Stimulated activated CD4-positive, alpha-beta T cell treated with anti-CD3 and anti-CD28 coated beads, Interleukin-2, amount 100 ng/mL, for 4 hours (primary cell): ENCODE measurements around the gene XCL2.
"Not testable (repeated sequence)": the region's sequence is repeated elsewhere in the genome, so short reads cannot be mapped to it uniquely, and the experiment has no call there.

Experiments
- DNase-seq: peaks from one replicate; pipeline ENCODE4 v3.0.0-alpha.2; 2020; ENCODE audit warnings: low read depth

The XCL2 gene

DNA sequence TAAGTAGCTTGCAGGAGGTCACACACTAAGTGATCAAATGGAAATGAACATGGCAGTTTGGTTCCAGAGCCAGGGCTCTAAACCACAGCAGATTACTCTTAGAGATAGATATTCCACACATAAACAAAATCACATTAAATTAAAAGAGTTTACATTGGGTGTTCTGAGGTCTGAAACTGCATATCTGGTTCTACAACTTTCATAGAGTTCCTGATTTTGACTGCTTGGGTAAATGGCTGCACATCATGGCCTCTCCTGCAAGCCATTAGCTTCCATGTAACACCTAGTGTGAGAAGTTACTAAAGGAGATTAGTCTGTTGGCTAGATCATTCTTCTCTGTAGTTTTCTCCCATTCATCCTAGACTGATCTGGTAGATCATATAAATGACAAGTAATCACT, 12.8 kb upstream of the XCL2 start:
- no peak for DNase-seq

- no peak for DNase-seq
Measured at GRCh38 chr1:168555508-168556046, 11.8 kb upstream of the XCL2 start.

- no peak for DNase-seq
Measured at GRCh38 chr1:168554603-168555483, 11.0 kb upstream of the XCL2 start.

DNA sequence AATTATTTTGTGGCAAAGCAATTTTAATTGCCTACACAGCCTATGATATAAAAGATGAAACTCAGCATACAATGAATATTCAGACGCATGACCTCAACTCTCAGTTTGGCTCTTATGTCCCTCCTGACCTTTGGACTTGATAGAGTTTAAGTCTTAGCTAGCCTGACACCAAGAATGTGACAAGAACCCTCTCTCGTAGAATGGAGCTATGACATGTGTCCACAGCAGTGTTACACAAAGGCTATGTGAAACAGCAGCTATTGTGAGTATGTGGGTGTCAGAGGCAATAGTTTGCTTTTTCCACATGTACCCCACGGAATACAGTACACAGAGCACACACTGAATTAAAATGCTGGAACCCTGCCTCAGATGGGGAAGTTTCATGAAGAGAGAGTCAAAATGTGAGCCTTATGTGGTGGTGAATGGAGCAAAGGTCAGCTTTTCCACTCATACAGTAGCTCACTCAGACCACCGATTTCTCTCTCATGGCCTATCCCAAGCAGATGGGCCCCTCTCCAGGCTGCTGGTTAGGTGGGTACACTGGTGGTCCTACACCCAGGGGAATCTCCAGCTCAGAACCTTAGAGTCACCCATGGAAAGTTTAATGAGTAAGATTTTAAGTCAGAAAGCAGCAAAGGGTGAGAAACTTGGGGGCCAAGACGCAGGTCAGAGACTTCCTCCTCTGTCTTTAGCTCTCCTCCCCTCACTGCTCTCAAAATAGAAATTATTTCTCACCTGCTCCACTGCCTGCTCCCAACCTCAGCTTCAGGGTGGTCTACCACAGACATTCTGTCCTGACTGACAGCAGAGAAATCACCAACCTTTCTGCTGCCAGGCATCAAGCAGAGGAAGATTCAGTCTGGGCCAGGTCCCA, 10.1 kb upstream of the XCL2 start:
- no peak for DNase-seq

DNA sequence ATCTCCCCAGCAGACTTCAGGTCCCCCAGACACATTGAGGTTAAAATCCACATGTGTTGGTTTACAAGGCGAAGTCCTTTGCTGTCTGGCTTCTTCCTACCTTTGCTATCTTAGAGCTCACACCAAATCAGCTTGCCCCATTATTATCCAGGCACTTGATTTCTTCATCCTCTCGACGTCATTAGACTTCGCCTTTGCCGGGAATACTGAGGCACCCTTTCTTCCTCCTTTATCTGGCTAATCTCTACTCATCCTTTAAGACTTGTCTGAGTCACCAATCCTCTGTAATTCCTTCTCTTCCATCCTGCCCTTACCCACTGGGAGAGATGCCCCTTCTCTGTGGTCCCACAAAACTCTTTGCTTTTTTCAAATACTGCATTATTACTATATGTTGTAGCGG, 9.2 kb upstream of the XCL2 start:
- no peak for DNase-seq

GRCh38 chr1:168551688-168552087, 7.9 kb upstream of the XCL2 start:
- DNase-seq, result no peak

GRCh38 chr1:168550971-168551370, 7.2 kb upstream of the XCL2 start:
- DNase-seq, result no peak

DNA sequence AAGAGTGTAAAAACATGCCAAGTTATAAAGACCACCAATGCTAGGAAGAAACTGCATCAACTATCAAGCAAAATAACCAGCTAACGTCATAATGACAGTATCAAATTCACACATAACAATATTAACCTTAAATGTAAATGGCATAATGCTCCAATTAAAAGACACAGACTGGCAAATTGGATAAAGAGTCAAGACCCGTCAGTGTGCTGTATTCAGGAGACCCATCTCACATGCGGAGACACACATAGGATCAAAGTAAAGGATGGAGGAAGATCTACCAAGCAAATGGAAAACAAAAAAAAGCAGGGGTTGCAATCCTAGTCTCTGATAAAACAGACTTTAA, 2.7 kb upstream of the XCL2 start:
- DNase-seq, result not testable (repeated sequence)

GRCh38 chr1:168545678-168546552, 2.1 kb upstream of the XCL2 start:
- DNase-seq, result not testable (repeated sequence)

GRCh38 chr1:168542978-168543377, 819 bp downstream of the XCL2 start:
- not testable (repeated sequence) for DNase-seq

- DNase-seq, result not testable (repeated sequence)
Measured at GRCh38 chr1:168540798-168541197, 3.0 kb downstream of the XCL2 start.

DNA sequence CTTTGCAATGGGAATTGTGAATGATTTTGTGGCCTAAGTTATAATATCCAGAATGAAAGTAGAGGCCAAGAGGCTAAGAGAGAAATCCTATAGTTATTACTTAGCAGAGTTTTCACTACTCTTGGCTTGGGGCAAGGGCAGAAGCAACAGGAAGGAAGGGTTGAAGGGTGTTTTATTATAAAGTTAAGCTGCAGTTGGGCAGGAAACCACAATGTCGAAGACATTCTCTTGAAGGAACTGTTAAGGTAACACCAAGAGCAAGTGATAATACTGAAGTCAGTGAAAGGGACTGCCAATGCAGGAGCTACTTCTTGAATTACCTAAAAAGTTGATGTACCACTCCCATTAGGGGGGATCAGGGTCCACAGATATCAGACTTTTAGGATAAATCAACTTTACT, 8.3 kb downstream of the XCL2 start:
- no peak for DNase-seq

DNA sequence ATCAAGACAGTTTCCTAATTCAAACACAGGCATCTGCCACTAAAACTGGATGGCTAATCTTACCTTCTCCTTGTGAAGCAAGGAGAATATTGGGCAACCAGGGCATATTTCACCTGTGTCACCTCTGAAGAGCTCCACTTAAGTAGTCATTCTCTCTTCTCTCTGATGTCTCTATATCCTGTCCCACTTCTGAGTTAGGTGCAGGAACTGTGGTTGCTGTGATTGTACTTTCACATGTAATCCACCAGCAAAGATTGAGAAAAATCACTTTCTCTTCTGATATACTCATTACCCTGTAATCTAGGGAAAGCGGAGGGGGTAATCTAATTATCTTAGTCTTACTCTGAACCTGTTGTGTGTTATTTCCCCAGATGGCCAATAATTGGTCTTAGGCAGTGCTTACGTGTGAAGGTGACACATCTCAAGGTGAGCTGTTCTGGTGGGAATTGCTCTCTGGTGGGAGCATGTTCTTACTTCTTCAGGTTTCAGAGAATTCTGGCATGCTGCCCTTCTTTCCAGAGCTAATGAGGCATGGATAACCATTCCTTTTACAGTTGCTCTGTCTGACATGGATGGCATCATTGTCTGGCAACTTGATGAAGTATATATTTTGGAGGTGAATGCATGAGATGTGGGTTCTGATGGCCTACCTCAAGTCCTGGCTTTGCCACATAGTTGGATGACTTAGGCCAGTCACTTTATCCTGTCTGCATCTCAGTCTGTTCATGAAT, 12.0 kb downstream of the XCL2 start:
- DNase-seq, result no peak

GRCh38 chr1:168529518-168529917, 14.3 kb downstream of the XCL2 start:
- no peak for DNase-seq

DNA sequence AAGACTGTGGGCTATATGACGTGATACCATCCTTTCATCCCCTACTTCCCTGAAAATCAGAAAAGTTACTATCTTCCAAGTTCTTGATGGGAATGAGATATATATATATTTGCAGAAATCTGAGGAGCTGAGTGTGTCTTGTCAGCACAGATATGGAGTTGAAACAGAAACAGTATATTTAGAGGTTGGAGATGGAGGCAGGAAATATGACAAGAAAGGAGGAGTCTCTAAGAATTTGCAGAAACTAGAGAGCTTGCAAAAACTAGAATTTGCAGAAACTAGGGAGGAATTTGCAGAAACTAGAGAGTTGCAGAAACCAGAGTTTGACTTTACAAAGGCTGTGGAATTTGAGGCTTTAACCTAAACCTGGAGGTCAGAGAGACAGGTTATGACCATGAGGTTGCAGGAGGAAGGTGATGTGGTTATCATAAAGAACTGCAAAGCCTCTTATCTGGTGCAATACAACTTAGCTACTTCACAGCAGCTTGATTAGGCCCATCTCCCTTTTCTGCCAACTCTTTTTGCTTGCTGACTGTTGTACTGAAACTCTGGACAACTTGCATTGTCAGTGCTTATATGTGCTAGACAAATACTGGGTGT, 22.3 kb downstream of the XCL2 start:
- DNase-seq, result no peak

GRCh38 chr1:168520832-168521231, 23.0 kb downstream of the XCL2 start:
- DNase-seq, result no peak

DNA sequence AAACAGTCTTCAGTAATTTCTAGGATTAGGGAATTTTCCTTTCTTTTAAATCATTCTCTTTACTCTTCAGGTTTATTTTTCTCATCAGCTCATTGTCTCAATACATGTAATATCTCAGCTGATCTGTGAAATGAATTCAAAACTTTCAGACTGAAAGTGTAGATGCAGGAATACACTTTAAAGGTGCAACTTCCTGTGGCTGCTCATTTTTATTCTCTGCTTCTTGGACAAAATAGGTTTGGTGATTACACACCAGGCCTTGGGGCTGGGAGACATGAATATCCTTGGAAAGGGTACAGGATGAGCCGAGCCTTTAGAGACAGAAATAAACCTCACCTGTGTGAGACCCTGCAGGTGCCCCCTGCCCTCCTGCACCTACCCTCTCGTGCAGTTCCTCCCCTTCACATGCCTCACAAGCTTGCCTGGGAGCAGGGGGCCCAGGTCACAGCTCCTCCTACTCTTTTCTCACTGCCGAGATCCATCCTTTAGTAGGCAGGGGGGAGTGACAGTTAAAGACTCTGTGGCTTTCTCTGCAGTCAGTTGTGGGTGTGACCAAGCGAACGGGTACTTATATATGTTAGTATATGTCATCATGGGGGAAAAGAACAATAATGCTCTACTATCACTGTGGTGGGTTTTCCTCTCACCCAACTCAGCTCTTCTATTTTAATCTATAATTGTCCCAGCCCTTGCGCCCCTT, 23.6 kb downstream of the XCL2 start:
- peak; percentile 28 for DNase-seq

DNA sequence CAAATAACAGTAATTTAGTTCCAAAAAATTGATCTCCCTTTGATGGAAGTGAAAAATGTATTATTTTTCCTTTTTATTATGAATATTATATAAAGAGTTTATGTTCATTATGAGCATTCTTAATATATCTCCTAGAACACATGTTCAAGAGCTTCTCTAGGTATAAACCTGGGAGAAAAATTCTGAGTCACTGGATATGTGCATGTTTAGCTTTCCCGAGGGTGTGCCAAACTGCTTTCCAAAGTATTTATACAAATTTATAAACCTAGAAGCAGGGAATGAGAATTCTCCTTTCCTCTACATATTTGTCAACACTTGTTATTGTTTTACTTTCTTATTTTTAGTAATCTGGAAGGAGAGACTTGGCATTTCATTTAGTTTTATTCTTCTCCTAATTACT, 25.0 kb downstream of the XCL2 start:
- no peak for DNase-seq

- DNase-seq, result no peak
Measured at GRCh38 chr1:168518201-168518689, 25.6 kb downstream of the XCL2 start.

- no peak for DNase-seq
Measured at GRCh38 chr1:168514455-168514854, 29.3 kb downstream of the XCL2 start.
